Measurements from ENCODE around the gene MSN. TPM values are rescaled to one million over a fixed set of nuclear protein-coding genes. Genes with fewer than 3 reads are reported as not detected.

The MSN gene
- total RNA-seq, 1 experiment from 2014 or later: 91.2 TPM

- no peak for TF ChIP-seq PRDM15 (CRISPR knock-in tag; IDR thresholded peaks at IDR 0.05)
- TF ChIP-seq, protein P1, sequence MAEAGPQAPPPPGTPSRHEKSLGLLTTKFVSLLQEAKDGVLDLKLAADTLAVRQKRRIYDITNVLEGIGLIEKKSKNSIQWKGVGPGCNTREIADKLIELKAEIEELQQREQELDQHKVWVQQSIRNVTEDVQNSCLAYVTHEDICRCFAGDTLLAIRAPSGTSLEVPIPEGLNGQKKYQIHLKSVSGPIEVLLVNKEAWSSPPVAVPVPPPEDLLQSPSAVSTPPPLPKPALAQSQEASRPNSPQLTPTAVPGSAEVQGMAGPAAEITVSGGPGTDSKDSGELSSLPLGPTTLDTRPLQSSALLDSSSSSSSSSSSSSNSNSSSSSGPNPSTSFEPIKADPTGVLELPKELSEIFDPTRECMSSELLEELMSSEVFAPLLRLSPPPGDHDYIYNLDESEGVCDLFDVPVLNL (CRISPR knock-in tag; IDR thresholded peaks at IDR 0.05; ENCODE audit: borderline replicate concordance, low read depth): no peak
These were observed 51.1 kb downstream of the MSN start (continued) for GRCh38 chrX:65718538-65718937.

GRCh38 chrX:65720381-65720964, 53.0 kb downstream of the MSN start:
- no peak overlapping the region for H3K27ac Mint-ChIP-seq
- TF ChIP-seq, protein P2, sequence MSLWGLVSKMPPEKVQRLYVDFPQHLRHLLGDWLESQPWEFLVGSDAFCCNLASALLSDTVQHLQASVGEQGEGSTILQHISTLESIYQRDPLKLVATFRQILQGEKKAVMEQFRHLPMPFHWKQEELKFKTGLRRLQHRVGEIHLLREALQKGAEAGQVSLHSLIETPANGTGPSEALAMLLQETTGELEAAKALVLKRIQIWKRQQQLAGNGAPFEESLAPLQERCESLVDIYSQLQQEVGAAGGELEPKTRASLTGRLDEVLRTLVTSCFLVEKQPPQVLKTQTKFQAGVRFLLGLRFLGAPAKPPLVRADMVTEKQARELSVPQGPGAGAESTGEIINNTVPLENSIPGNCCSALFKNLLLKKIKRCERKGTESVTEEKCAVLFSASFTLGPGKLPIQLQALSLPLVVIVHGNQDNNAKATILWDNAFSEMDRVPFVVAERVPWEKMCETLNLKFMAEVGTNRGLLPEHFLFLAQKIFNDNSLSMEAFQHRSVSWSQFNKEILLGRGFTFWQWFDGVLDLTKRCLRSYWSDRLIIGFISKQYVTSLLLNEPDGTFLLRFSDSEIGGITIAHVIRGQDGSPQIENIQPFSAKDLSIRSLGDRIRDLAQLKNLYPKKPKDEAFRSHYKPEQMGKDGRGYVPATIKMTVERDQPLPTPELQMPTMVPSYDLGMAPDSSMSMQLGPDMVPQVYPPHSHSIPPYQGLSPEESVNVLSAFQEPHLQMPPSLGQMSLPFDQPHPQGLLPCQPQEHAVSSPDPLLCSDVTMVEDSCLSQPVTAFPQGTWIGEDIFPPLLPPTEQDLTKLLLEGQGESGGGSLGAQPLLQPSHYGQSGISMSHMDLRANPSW (CRISPR knock-in tag; conservative IDR thresholded peaks at IDR 0.05; ENCODE audit: low read depth): no peak
- no peak for TF ChIP-seq ZNF425 (CRISPR knock-in tag; conservative IDR thresholded peaks at IDR 0.05)
- no peak for TF ChIP-seq ZNF263 (CRISPR knock-in tag; IDR thresholded peaks at IDR 0.05; ENCODE audit: low read depth)
- no peak for TF ChIP-seq CBFB (CRISPR knock-in tag; IDR thresholded peaks at IDR 0.05; ENCODE audit: low read depth)
- TF ChIP-seq, protein P3, sequence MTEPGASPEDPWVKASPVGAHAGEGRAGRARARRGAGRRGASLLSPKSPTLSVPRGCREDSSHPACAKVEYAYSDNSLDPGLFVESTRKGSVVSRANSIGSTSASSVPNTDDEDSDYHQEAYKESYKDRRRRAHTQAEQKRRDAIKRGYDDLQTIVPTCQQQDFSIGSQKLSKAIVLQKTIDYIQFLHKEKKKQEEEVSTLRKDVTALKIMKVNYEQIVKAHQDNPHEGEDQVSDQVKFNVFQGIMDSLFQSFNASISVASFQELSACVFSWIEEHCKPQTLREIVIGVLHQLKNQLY (CRISPR knock-in tag; IDR thresholded peaks at IDR 0.05): no peak
- TF ChIP-seq RORB (CRISPR knock-in tag; IDR thresholded peaks at IDR 0.05): no peak
- peaks cover 5% of the 10 kb centered on the region; the same call in 1 of the 2 replicates for H3K9me3 Mint-ChIP-seq
- CTCF ChIA-PET: interaction anchor here (0.9 to 1.0 kb wide), 2 partner anchors 14 to 77 kb away, joined by 3 to 5 read pairs; no protein-coding TSS in a partner anchor
- POLR2A ChIA-PET: no interaction called here
- peaks cover 4% of the 10 kb centered on the region for H3K4me1 Mint-ChIP-seq
- no peak overlapping the region for H3K4me3 Mint-ChIP-seq
- DNase-seq (ENCODE audit: low spot score) (no peak), ATAC-seq (no peak; the same call in 1 of the 2 replicates)
- no peaks in the 10 kb centered on the region for H3K27me3 Mint-ChIP-seq (ENCODE audit: low read depth)
- H3K36me3 Mint-ChIP-seq: peaks cover 9% of the 10 kb centered on the region

DNA sequence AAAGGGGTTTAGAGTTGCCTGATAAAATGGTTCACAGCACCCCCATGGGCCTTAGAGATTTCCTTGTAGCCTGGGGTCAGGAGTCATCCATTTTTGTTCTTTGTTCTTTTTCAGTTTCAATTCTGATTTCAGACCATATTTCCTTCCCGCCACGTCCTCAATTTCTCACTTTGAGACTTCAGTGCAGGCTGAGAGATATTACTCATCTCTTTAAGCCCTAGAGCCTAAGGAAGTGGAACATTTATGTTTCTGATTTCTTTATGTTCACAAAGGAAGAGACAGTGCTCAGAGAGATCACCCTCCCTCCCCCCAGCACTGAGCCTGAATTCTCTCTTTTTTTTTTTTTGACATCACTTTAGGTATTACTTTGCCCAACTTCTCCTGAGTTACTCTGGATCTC, 56.3 kb downstream of the MSN start:
- no peak for ATAC-seq
- peaks cover 22% of the 10 kb centered on the region for H3K4me1 Mint-ChIP-seq
- peaks cover 5% of the 10 kb centered on the region; the same call in 1 of the 2 replicates for H3K9me3 Mint-ChIP-seq
- ChIA-PET POLR2A (no interaction called here), CTCF (no interaction called here)
- H3K27me3 Mint-ChIP-seq (ENCODE audit: low read depth): no peaks in the 10 kb centered on the region
- H3K36me3 Mint-ChIP-seq: peaks cover 25% of the 10 kb centered on the region
- H3K4me3 Mint-ChIP-seq: no peak overlapping the region
- DNase-seq (ENCODE audit: low spot score): no peak
- no peak overlapping the region for H3K27ac Mint-ChIP-seq
- TF ChIP-seq ZNF423 (CRISPR knock-in tag; IDR thresholded peaks at IDR 0.05): no peak
- no peak for TF ChIP-seq NFYB (CRISPR knock-in tag; conservative IDR thresholded peaks at IDR 0.05; ENCODE audit: low read depth)
- no peak for TF ChIP-seq HMGA2 (CRISPR knock-in tag; IDR thresholded peaks at IDR 0.05)
- TF ChIP-seq SMAD3 (CRISPR knock-in tag; IDR thresholded peaks at IDR 0.05; ENCODE audit: borderline replicate concordance): no peak
- TF ChIP-seq CBFB (CRISPR knock-in tag; IDR thresholded peaks at IDR 0.05; ENCODE audit: low read depth): no peak
- TF ChIP-seq, protein P3 (CRISPR knock-in tag; IDR thresholded peaks at IDR 0.05): no peak
- no peak for TF ChIP-seq HMGXB4 (CRISPR knock-in tag; IDR thresholded peaks at IDR 0.05)
- TF ChIP-seq, protein P4, sequence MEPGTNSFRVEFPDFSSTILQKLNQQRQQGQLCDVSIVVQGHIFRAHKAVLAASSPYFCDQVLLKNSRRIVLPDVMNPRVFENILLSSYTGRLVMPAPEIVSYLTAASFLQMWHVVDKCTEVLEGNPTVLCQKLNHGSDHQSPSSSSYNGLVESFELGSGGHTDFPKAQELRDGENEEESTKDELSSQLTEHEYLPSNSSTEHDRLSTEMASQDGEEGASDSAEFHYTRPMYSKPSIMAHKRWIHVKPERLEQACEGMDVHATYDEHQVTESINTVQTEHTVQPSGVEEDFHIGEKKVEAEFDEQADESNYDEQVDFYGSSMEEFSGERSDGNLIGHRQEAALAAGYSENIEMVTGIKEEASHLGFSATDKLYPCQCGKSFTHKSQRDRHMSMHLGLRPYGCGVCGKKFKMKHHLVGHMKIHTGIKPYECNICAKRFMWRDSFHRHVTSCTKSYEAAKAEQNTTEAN (CRISPR knock-in tag; IDR thresholded peaks at IDR 0.05): no peak

Data from WTC11 (cell line).